A549 (cell line): ENCODE data around the gene KRTAP16-1.
"Not testable (repeated sequence)": the region's sequence is repeated elsewhere in the genome, so short reads cannot be mapped to it uniquely, and the experiment has no call there.

Source experiments
- CHD4 ChIP-seq: fragments of 200-600 bp; sonication (generic); IDR thresholded peaks from 2 replicates; pipeline ENCODE4 v1.6.1; 2016; ENCODE audit warnings: antibody characterized with exemption, mild to moderate bottlenecking, borderline replicate concordance
- CTCF ChIP-seq: fragments of >200 bp; sonication (Bioruptor Twin); formaldehyde crosslinking; IDR thresholded peaks from 3 replicates; pipeline ENCODE4 v1.5.1; 2016
- JUN ChIP-seq, 2 experiments: fragments of >200 bp; sonication (Bioruptor Twin); formaldehyde crosslinking; IDR thresholded peaks; 2 replicates in 1 of 2; 3 replicates in 1 of 2; pipeline ENCODE4 v1.6.1; 2016 to 2017
- MAZ ChIP-seq: fragments of 150-350 bp; IDR thresholded peaks from 2 replicates; pipeline ENCODE4 v1.6.1; 2014; ENCODE audit warnings: antibody characterized with exemption, low read depth, low read length, borderline replicate concordance
- PBX3 ChIP-seq: IDR thresholded peaks from 2 replicates; pipeline ENCODE4 v1.6.1; 2012
- POLR2A ChIP-seq: IDR thresholded peaks from 2 replicates; pipeline ENCODE4 v1.6.1; 2012; ENCODE audit warnings: mild to moderate bottlenecking, low read length
- SMC3 ChIP-seq: fragments of >200 bp; sonication (Bioruptor Twin); formaldehyde crosslinking; IDR thresholded peaks from 3 replicates; pipeline ENCODE4 v1.6.1; 2018; ENCODE audit warnings: inconsistent platforms

DNA sequence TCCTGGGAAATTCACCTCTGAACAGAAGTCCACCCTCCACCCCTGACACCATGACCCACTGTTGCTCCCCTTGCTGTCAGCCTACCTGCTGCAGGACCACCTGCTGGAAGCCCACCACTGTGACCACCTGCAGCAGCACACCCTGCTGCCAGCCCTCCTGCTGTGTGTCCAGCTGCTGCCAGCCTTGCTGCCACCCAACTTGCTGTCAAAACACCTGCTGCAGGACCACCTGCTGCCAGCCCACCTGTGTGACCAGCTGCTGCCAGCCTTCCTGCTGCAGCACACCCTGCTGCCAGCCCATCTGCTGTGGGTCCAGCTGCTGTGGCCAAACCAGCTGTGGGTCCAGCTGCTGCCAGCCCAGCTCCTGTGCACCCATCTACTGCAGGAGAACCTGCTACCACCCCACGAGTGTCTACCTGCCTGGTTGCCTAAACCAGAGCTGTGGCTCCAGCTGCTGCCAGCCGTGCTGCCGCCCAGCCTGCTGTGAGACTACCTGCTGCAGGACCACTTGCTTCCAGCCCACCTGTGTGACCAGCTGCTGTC, 33.4 kb downstream of the KRTAP16-1 start, which contains the start of gene KRTAP9-7:
- TF ChIP-seq MAZ; PBX3; CHD4; CTCF; JUN (IDR thresholded peaks at IDR 0.05); POLR2A; SMC3: not testable (repeated sequence)
